Thyroid gland (tissue), 4 donors: ENCODE measurements around the gene KCNA5.

Experiments used
- CTCF ChIP-seq, 6 experiments: fragments of 200-600 bp in 3 of 6; fragments of 450-650 bp in 3 of 6; sonication (generic) in 3 of 6; IDR thresholded peaks; one replicate each; pipeline ENCODE4 v1.5.1; 2016 to 2019; ENCODE audit warnings: antibody characterized with exemption in 6 of 6, mild to moderate bottlenecking in 2 of 6, inconsistent platforms in 1 of 6, moderate library complexity in 1 of 6
- POLR2A ChIP-seq, 2 donors: fragments of 450-650 bp; IDR thresholded peaks; one replicate each; pipeline ENCODE4 v1.6.1; 2017; ENCODE audit warnings: antibody characterized with exemption in 2 of 2, mild to moderate bottlenecking in 2 of 2, moderate library complexity in 1 of 2

- TF ChIP-seq POLR2A (IDR thresholded peaks at IDR 0.05) (no peak), CTCF (IDR thresholded peaks at IDR 0.05) (no peak)
These were observed 45.0 kb downstream of the KCNA5 start for GRCh38 chr12:5088586-5089264.
